Measurements from ENCODE around the gene BICDL2. TPM values are rescaled to one million over a fixed set of nuclear protein-coding genes. Genes with fewer than 3 reads are reported as not detected.

Gene BICDL2
- total and polyA plus RNA-seq, 9 of the 15 experiments (the other 6 are each of a cell fraction or from before 2014, with no cell fraction given): 0.09 to 0.28 (median 0.09) TPM; not detected in 6

- no TSS peak for BruUV-seq (replicated peaks)
- intact Hi-C loops (cut with micrococcal nuclease) (loop anchor here (2.0 to 5.0 kb wide), 3 partner anchors 14 to 110 kb away; partner anchors contain the start of gene PAQR4), in situ Hi-C loops (cut with MboI) (no loop called here)
- POLR2A ChIA-PET: interaction anchor here (0.6 to 3.5 kb wide), 7 partner anchors 10 to 49 kb away, joined by 3 to 17 read pairs (median 3); partner anchors contain the start of gene TNFRSF12A
- ATAC-seq (no peak), FAIRE-seq (peak; percentile 32), DNase-seq (ENCODE audit: extremely low read depth in 1 of 4, low spot score in 3 of 4) (no peak)
- H3K27me3 ChIP-seq (ENCODE audit: control insufficient read depth in 2 of 2, insufficient read depth in 2 of 2, low read length in 2 of 2): no peaks in the 10 kb centered on the region
- H3K79me2 ChIP-seq (ENCODE audit: control insufficient read depth, insufficient read depth, low read length): peaks cover 36% of the 10 kb centered on the region
- H3K4me2 ChIP-seq (ENCODE audit: insufficient read depth, low read length): peak overlapping the region; percentile 97
- H3K36me3 ChIP-seq (ENCODE audit: control insufficient read depth, insufficient read depth, low read length): peaks cover 21% of the 10 kb centered on the region; the same call in 2 of the 3 replicates
- H3K4me3 ChIP-seq: no peak overlapping the region
- H3K4me1 ChIP-seq (replicated peaks in 1 of 2; ENCODE audit: control insufficient read depth in 2 of 2, insufficient read depth in 2 of 2, low read length in 2 of 2): peaks cover 19 to 81% of the 10 kb centered on the region in 2 experiments
- peak overlapping the region; percentile 48 for H2AFZ ChIP-seq (ENCODE audit: low read depth, low read length)
- peak overlapping the region; percentile 81 to 97; a peak in 3 of 4 replicates for H3K9ac ChIP-seq (ENCODE audit: insufficient read depth in 1 of 2, low read depth in 2 of 2, low read length in 2 of 2)
- H3K9me3 ChIP-seq (replicated peaks; ENCODE audit: control insufficient read depth, insufficient read depth, low read depth, low read length): no peaks in the 10 kb centered on the region
- CTCF ChIA-PET (ENCODE audit: low intra/inter-chr PET ratio): interaction anchor here (0.5 kb wide), 1 partner anchor 107 kb away, joined by 6 read pairs; no protein-coding TSS in a partner anchor
- WGBS (ENCODE audit: insufficient coverage, low coverage, missing lambda C conversion rate): 16% methylated on average over 5 of the region's 5 CpGs
- H3K9me1 ChIP-seq (ENCODE audit: control insufficient read depth, insufficient read depth, low read length): no peaks in the 10 kb centered on the region
- H4K20me1 ChIP-seq (replicated peaks; ENCODE audit: control insufficient read depth, insufficient read depth, low read length): no peaks in the 10 kb centered on the region
- peak overlapping the region; percentile 99 for H3K27ac ChIP-seq (ENCODE audit: extremely low read depth, low read depth, low read length)
- no peak for TF ChIP-seq RERE (CRISPR knock-in tag; IDR thresholded peaks at IDR 0.05; ENCODE audit: borderline replicate concordance)
- TF ChIP-seq CTCF (IDR thresholded peaks at IDR 0.05 in 2 of 3, conservative IDR thresholded peaks at IDR 0.05 in 1 of 3; ENCODE audit: insufficient read depth in 2 of 3, low read depth in 1 of 3, low read length in 3 of 3): no peak
- TF ChIP-seq BRD4 (IDR thresholded peaks at IDR 0.05): no peak
- no peak for TF ChIP-seq BHLHE40 (IDR thresholded peaks at IDR 0.05; ENCODE audit: low read length)
- TF ChIP-seq ZNF57 (CRISPR knock-in tag; IDR thresholded peaks at IDR 0.05): no peak
- no peak for TF ChIP-seq FOXP1 (CRISPR knock-in tag; IDR thresholded peaks at IDR 0.05)
- TF ChIP-seq MTF1 (CRISPR knock-in tag; IDR thresholded peaks at IDR 0.05; ENCODE audit: borderline replicate concordance): no peak
- no peak for TF ChIP-seq THRA (IDR thresholded peaks at IDR 0.05)
- TF ChIP-seq FUS (optimal IDR thresholded peaks at IDR 0.05; ENCODE audit: low read depth, low read length): no peak
- peak; percentile 96 for TF ChIP-seq ZNF512 (tag; IDR thresholded peaks at IDR 0.05)
- TF ChIP-seq CREM (IDR thresholded peaks at IDR 0.05; ENCODE audit: low read depth): no peak
- no peak for TF ChIP-seq ZNF41 (CRISPR knock-in tag; conservative IDR thresholded peaks at IDR 0.05)
- TF ChIP-seq RFX1 (IDR thresholded peaks at IDR 0.05): no peak
Measured at GRCh38 chr16:2982402-2982801, 54.3 kb downstream of the BICDL2 start.

All from K562 (cell line).